GM19351 (cell line): Measurements from ENCODE around the gene DTNA.

Experiments used
- ATAC-seq: cut with Tn5 transposase; IDR thresholded peaks from one replicate; pipeline ENCODE4 v1.9.1; 2021; ENCODE audit warnings: mild to moderate bottlenecking, moderate library complexity; ENCODE audit not compliant: unreplicated experiment

Gene DTNA

DNA sequence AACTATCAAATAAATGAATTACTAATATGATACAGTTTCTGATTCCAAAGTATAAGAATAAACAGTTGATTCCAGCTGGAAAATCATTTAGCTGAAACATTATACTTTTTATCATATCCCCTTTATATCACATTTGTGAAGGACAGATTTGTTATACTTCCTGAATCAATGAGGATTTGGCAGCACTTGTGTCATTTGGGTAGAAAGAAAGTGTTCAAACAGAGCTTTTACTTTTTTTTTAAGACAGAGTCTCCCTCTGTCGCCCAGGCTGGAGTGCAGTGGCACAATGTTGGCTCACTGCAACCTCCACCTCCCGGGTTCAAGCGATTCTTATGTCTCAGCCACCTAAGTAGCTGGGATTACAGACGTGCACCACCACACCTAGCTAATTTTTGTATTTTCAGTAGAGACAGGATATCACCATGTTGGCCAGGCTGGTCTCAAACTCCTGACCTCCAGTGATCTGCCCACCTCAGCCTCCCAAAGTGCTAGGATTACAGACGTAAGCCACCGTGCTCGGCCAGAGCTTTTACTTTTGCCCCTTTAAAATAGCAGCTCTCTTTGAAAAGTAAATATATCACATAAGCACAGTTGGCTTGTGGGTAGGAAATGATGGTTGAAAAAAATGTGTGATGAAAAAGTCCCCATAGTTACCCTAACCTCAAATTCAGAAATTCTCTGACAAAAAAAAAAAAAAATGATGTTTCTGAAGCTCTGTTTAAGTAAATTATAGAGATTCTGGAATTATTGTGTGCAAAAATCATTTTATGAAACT, 95.2 kb downstream of the DTNA start:
- ATAC-seq, result no peak

- no peak for ATAC-seq
Measured at GRCh38 chr18:34805878-34806351, 95.8 kb downstream of the DTNA start.

- no peak for ATAC-seq
Measured at GRCh38 chr18:34806527-34806926, 96.4 kb downstream of the DTNA start.

DNA sequence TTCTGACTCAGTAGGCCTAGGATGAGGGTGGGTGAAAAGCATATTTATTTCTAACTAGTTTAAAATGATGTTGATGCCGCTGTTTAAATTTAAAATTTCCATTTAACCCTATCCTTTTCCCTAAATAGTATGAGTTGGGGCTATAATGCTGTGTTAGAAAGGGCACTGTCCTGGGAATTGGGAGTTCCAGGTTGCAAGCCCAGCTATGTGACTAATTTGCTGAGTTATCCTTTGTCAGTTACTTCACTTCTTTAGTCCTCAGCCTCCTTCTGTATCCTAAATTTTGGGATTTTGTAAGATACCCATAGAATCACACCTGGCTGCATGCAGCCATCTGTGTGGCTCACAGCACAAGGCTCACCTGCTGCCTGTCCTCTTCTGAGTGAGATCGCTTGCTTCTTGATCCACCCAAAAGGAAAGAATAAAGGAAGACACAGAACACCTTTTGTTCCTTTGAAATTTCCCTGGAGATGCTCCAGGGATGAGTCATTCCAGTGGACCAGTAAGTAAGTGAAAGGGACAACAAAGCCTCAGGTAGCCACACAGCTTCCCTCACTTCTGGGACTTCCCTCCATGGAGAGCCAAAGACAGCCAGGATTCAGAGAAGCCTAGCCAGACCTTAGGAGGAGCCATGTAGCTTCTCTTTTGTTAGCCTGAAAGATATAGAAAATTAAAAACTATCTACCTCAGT, 97.2 kb downstream of the DTNA start:
- ATAC-seq, result no peak

GRCh38 chr18:34808389-34808788, 98.3 kb downstream of the DTNA start:
- ATAC-seq, result no peak

DNA sequence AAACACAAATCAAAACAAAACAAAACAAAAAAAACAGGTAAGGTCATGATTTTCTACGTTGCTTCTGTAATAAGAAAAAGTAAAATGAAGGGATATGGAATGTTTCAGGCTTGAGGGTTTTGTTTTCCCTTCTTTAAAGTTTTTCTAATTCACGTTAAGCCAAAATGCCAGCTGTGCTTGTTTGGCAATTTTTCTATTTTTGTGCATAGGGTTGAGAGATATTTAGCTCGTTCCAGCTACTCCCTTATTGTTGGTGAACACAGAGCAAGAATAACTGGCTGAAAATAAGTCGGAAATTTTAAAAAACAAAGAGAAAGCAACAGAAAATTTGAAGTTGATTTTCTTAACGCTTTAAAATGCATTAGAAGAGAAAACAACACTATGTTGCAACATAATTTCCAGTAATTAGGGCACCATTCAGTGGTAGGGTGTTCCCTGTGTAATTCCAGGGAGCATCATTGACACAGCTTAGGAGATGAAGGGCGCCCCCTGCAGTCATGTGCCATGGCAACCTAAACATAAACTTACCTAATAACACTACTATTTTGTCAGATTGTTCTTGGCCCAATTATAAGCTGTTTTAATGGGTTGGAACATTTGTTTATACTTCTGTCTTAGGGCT, 99.5 kb downstream of the DTNA start:
- ATAC-seq, result no peak

DNA sequence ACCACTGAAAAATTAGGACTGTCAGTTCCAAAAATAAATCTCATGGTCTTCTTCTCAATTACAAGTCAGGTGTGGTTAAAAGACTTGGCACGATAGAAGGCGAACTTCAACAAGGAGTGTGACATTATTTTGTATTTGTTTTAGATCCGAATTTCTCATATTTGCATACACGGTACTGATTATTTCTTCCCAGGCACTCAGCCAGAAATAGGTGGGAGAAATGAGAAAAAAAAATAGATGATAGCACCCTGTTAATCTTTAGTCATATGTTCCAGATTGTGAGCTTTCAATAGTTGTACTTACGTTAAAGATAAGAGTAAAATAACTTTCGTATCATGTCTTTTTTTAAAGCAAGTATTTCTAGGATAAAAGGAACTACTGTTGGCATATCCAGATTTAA, 106.1 kb downstream of the DTNA start:
- no peak for ATAC-seq

GRCh38 chr18:34817636-34818035, 107.5 kb downstream of the DTNA start:
- ATAC-seq, result no peak

DNA sequence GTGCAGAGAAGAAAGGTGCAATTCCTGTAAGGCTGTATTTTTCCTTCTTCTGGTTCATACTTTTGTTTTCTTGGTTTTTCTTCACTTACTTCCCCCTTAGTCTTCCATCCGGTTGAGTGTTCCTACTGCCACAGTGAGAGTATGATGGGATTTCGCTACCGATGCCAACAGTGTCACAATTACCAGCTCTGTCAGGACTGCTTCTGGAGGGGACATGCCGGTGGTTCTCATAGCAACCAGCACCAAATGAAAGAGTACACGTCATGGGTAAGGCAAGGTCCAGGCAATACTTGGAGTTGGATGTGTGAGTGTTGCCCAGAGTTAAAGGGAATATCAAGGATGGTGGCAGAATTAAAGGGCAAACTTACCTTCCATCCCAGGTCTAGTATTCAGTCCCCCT, 108.0 kb downstream of the DTNA start:
- ATAC-seq, result no peak

- no peak for ATAC-seq
Measured at GRCh38 chr18:34820360-34821065, 110.4 kb downstream of the DTNA start.

GRCh38 chr18:34821669-34822210, 111.6 kb downstream of the DTNA start:
- no peak for ATAC-seq

- no peak for ATAC-seq
Measured at GRCh38 chr18:34828093-34828492, 118.0 kb downstream of the DTNA start.

- peak; percentile 63 for ATAC-seq
Measured at GRCh38 chr18:34834897-34835296, 124.8 kb downstream of the DTNA start.

DNA sequence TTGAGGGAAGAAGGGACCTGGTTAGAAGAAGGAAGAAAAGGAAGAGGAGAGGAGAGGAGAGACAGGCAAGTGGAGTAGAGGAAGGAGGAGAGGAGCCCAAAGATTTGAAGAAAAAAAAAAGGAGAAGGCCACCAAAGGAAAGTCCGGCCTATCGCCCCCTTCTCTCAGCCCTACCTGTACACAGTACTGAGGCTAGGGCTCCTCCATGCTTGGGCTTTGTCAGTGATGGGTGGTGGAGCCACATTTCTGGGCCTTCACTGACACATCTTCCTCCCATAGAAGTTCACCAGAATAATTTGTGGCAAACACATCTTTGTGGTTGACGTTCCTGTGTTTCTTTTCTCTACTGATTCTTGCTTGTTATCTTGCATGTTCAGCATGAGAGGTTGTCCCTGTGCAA, 125.4 kb downstream of the DTNA start:
- no peak for ATAC-seq

DNA sequence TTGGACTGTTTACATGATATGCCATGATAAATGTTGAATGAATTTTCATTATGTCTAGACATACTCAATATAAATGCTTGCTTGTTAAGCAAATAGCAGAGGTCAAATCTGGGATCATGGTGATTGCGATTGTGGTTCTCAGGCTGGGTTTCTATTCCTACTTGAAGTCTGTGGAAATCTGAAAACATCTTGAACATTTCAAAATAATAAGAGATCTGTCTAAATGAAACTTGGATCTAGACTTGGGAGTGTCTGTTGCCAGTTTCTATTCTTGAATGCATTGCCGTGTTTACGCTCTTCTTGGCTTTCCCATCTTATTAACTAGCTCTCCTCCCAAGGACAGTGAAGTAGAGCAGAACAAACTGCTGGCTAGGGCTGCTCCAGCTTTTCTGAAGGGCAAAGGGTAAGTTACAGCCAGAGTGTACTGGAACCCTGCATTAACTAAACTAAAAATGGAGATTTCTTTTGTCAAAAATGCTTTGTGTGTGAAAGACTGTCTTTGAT, 127.7 kb downstream of the DTNA start:
- ATAC-seq, result no peak

- ATAC-seq, result no peak
Measured at GRCh38 chr18:34838669-34839068, 128.6 kb downstream of the DTNA start.

GRCh38 chr18:34840256-34840826, 130.2 kb downstream of the DTNA start:
- no peak for ATAC-seq

GRCh38 chr18:34841891-34842290, 131.8 kb downstream of the DTNA start:
- no peak for ATAC-seq

DNA sequence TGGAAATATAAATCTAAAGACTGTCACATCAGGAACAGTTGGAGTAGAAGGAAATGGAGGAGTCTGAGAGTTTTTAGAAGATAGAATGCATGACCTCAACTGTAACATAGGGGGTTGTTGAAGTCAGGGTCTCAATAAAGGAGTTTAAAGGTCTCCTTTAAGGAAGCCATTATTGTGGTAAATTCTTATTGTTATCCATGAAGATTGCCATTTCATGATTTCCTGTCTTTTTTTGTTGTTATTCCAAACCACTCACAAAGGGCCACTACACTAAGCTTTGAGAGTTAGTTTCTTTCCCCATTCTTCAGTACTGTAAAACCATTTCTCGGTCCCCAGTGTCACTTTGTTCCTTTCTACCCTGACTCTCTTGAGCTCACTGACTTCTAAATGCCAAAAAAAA, 134.0 kb downstream of the DTNA start:
- no peak for ATAC-seq

DNA sequence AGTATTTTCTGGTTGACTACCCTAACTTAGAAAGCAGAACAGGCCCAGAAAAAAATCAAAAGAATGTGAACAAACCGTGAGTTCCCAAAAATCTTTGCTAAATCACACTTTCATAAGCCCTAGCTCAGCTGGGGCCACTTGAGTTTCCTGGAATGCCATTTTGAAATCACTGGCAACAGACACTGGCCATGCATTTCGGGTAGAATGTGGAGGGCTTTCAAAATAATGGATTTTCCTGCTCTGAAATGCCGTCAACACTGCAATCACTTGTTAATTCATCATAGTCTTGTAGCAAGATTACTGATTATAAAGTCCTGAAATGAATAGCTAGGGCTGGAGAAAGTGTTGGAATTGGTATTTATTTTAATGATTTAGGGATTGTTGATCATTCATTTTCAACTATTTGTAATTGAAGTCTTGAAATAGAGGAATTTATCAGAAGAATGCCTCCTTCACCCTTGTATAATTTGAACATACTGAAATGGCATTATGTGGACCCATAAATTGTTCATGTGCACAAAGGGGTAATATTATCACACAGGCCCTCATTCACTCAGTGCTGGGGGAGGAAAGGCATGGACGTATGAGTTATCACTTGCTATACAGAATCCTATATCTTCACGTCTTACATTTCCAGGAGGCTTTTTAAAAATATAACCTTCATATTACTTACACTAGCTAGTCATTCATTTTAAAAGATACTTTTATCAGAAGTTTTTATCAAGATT, 134.8 kb downstream of the DTNA start:
- no peak for ATAC-seq
